Stimulated activated naive CD8-positive, alpha-beta T cell treated with anti-CD3 and anti-CD28 coated beads, Interleukin-15, Interleukin-2, amounts not matched to agents 100 U/mL and 50 U/mL, for 24 hours (primary cell): Measurements from ENCODE around the gene ACOT8.
A peak's percentile ranks its signal among the peaks of the same experiment; 100 is the strongest.
"Not testable (repeated sequence)": the region's sequence is repeated elsewhere in the genome, so short reads cannot be mapped to it uniquely, and the experiment has no call there.

ENCODE experiments used
- ATAC-seq: fragments of 150-1000 bp; cut with Tn5 transposase; one replicate; pipeline ENCODE4 v1.10.0; 2021
- DNase-seq: peaks from one replicate; pipeline ENCODE4 v3.0.0; 2021

The ACOT8 gene

GRCh38 chr20:45887346-45887715 lies 30.1 kb upstream of the ACOT8 start, which contains the start of gene SPATA25:
Gene SPATA25, minus strand, starts transcription at chr20:45887622. Its CDS starts 32 bp downstream, at chr20:45887590.
- ATAC-seq, result no peak
- DNase-seq, result no peak

- ATAC-seq (no peak), DNase-seq (no peak)
Observed at GRCh38 chr20:45886590-45887345, 29.6 kb upstream of the ACOT8 start.

- ATAC-seq (no peak), DNase-seq (no peak)
Observed at GRCh38 chr20:45883100-45883469, 25.9 kb upstream of the ACOT8 start.

GRCh38 chr20:45882469-45883099 lies 25.4 kb upstream of the ACOT8 start:
- DNase-seq (no peak), ATAC-seq (no peak)

GRCh38 chr20:45880988-45881788 lies 24.0 kb upstream of the ACOT8 start, which contains the start of gene ZSWIM1:
Gene ZSWIM1, plus strand, starts transcription at chr20:45881227. Its CDS starts 1,366 bp downstream, at chr20:45882593.
- DNase-seq (peak; percentile 99), ATAC-seq (peak; percentile 97)

- no peak for ATAC-seq
- no peak for DNase-seq
Observed at GRCh38 chr20:45878076-45878761, 21.0 kb upstream of the ACOT8 start.

GRCh38 chr20:45874576-45874975 lies 17.4 kb upstream of the ACOT8 start:
- ATAC-seq (no peak), DNase-seq (no peak)

- DNase-seq, result not testable (repeated sequence)
Observed at GRCh38 chr20:45874104-45874481, 16.9 kb upstream of the ACOT8 start.

GRCh38 chr20:45873409-45874103 lies 16.4 kb upstream of the ACOT8 start:
- DNase-seq, result no peak
- ATAC-seq, result no peak

More at GRCh38 chr20:45874104-45874481, 16.9 kb upstream of the ACOT8 start:
- not testable (repeated sequence) for ATAC-seq

- DNase-seq (no peak), ATAC-seq (no peak)
Observed at GRCh38 chr20:45872626-45873025, 15.4 kb upstream of the ACOT8 start.

- ATAC-seq (no peak), DNase-seq (no peak)
Observed at GRCh38 chr20:45867819-45868176, 10.6 kb upstream of the ACOT8 start.

- ATAC-seq (no peak), DNase-seq (no peak)
Observed at GRCh38 chr20:45867136-45867818, 10.1 kb upstream of the ACOT8 start.

GRCh38 chr20:45866454-45866853 lies 9.3 kb upstream of the ACOT8 start:
- DNase-seq, result no peak
- no peak for ATAC-seq

GRCh38 chr20:45863543-45864470 lies 6.6 kb upstream of the ACOT8 start:
- ATAC-seq, result no peak
- no peak for DNase-seq

GRCh38 chr20:45861221-45862075 lies 4.3 kb upstream of the ACOT8 start:
- DNase-seq (no peak), ATAC-seq (no peak)

- no peak for ATAC-seq
Observed at GRCh38 chr20:45860560-45861220, 3.5 kb upstream of the ACOT8 start.

GRCh38 chr20:45859916-45860315 lies 2.7 kb upstream of the ACOT8 start:
- no peak for ATAC-seq
- no peak for DNase-seq

More at GRCh38 chr20:45860560-45861220, 3.5 kb upstream of the ACOT8 start:
- no peak for DNase-seq

GRCh38 chr20:45857882-45858216 lies 657 bp upstream of the ACOT8 start:
- peak; percentile 61 for DNase-seq
- ATAC-seq, result peak; percentile 41

- ATAC-seq, result no peak
- DNase-seq, result no peak
Observed at GRCh38 chr20:45853484-45853883, 3.7 kb downstream of the ACOT8 start.
